BE2C (cell line): ENCODE measurements around the gene ILF3.

ENCODE experiments used
- DNase-seq: peaks from one replicate; pipeline ENCODE4 v3.0.0-alpha.2; 2020
- H3K27me3 ChIP-seq: fragments of 250-450 bp; sonication (Bioruptor Pico); 2 replicates; pipeline ENCODE4 v1.5.1; 2020; ENCODE audit warnings: mild to moderate bottlenecking
- H3K36me3 ChIP-seq: fragments of 250-450 bp; sonication (Bioruptor Pico); 2 replicates; pipeline ENCODE4 v1.5.1; 2020; ENCODE audit warnings: mild to moderate bottlenecking
- H3K4me1 ChIP-seq: fragments of 250-450 bp; sonication (Bioruptor Pico); 2 replicates; pipeline ENCODE4 v1.5.1; 2020
- H3K4me3 ChIP-seq: 2 replicates; pipeline ENCODE4 v1.5.1; 2011; ENCODE audit warnings: low read depth, low read length
- H3K9me3 ChIP-seq: fragments of 250-450 bp; sonication (Bioruptor Pico); 2 replicates; pipeline ENCODE4 v1.5.1; 2020
- TF ChIP-seq, protein P1 (sequence below): IDR thresholded peaks from 2 replicates; pipeline ENCODE4 v1.5.1; 2012; ENCODE audit warnings: mild to moderate bottlenecking, low read depth, low read length

Gene ILF3

GRCh38 chr19:10617409-10618121, 36.6 kb upstream of the ILF3 start:
- no peaks in the 10 kb centered on the region for H3K9me3 ChIP-seq

DNA sequence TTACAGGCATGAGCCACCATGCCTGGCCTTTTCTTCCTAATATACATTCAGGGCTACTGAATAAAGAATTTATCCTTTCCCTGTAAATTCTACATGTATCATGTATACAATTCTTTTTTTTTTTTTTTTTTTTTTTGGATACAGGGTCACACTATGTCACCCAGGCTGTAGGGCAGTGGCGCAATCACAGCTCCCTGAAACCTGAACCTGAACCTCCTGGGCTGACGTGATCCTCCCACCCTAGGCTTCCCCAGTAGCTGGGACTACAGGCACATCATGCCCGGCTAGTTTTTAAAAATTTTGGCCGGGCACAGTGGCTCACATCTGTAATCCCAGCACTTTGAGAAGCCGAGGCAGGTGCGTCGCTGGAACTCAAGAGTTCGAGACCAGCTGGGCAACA, 35.3 kb upstream of the ILF3 start:
- TF ChIP-seq, protein P1, sequence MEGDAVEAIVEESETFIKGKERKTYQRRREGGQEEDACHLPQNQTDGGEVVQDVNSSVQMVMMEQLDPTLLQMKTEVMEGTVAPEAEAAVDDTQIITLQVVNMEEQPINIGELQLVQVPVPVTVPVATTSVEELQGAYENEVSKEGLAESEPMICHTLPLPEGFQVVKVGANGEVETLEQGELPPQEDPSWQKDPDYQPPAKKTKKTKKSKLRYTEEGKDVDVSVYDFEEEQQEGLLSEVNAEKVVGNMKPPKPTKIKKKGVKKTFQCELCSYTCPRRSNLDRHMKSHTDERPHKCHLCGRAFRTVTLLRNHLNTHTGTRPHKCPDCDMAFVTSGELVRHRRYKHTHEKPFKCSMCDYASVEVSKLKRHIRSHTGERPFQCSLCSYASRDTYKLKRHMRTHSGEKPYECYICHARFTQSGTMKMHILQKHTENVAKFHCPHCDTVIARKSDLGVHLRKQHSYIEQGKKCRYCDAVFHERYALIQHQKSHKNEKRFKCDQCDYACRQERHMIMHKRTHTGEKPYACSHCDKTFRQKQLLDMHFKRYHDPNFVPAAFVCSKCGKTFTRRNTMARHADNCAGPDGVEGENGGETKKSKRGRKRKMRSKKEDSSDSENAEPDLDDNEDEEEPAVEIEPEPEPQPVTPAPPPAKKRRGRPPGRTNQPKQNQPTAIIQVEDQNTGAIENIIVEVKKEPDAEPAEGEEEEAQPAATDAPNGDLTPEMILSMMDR, result no peak
- no peaks in the 10 kb centered on the region for H3K9me3 ChIP-seq
- no peaks in the 10 kb centered on the region for H3K36me3 ChIP-seq
- H3K27me3 ChIP-seq, result no peaks in the 10 kb centered on the region
- DNase-seq, result no peak
- H3K4me3 ChIP-seq, result no peak overlapping the region
- H3K4me1 ChIP-seq, result no peaks in the 10 kb centered on the region

More at GRCh38 chr19:10617409-10618121, 36.6 kb upstream of the ILF3 start:
- TF ChIP-seq, protein P1, result no peak
- Histone ChIP-seq H3K4me3 (no peak overlapping the region), H3K36me3 (no peaks in the 10 kb centered on the region), H3K4me1 (no peaks in the 10 kb centered on the region), H3K27me3 (no peaks in the 10 kb centered on the region)
- DNase-seq, result no peak

DNA sequence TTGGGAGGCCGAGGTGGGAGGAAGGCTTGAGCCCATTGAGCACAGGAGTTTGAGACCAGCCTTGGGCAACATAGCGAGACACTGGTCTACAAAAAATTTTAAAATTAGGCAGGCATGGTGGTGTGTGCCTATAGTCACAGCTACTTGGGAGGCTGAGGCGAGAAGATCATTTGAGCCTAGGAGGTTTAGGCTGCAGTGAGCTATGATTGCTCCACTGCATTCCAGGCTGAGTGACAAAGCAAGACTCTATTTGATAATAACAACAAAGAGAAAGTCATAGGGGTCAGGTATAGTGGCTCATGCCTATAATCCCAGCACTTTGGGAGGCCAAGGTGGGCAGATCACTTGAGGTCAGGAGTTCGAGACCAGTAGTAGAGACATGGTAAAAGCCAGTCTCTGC, 33.4 kb upstream of the ILF3 start:
- Histone ChIP-seq H3K36me3 (no peaks in the 10 kb centered on the region), H3K4me3 (no peak overlapping the region), H3K27me3 (no peaks in the 10 kb centered on the region), H3K4me1 (no peaks in the 10 kb centered on the region), H3K9me3 (no peaks in the 10 kb centered on the region)
- TF ChIP-seq, protein P1, result no peak
- no peak for DNase-seq

GRCh38 chr19:10621966-10622365, 32.2 kb upstream of the ILF3 start:
- no peaks in the 10 kb centered on the region for H3K4me1 ChIP-seq
- no peaks in the 10 kb centered on the region for H3K9me3 ChIP-seq
- no peaks in the 10 kb centered on the region for H3K36me3 ChIP-seq
- TF ChIP-seq, protein P1, result no peak
- DNase-seq, result no peak
- H3K4me3 ChIP-seq, result no peak overlapping the region
- H3K27me3 ChIP-seq, result no peaks in the 10 kb centered on the region

- no peak for DNase-seq
- no peak overlapping the region for H3K4me3 ChIP-seq
Observed at GRCh38 chr19:10624585-10624984, 29.6 kb upstream of the ILF3 start.

More at GRCh38 chr19:10624585-10624984, 29.6 kb upstream of the ILF3 start:
- Histone ChIP-seq H3K27me3 (no peaks in the 10 kb centered on the region), H3K9me3 (no peaks in the 10 kb centered on the region), H3K4me1 (no peaks in the 10 kb centered on the region), H3K36me3 (no peaks in the 10 kb centered on the region)
- TF ChIP-seq, protein P1, result no peak
